Ovary (tissue), 9 donors: Measurements from ENCODE around the gene TINAG. TPM values are rescaled to one million over a fixed set of nuclear protein-coding genes. Genes with fewer than 3 reads are reported as not detected.

Source experiments
- DNase-seq, 5 donors: peaks; one replicate each; pipeline ENCODE4 v3.0.0-alpha.2; 2019 to 2020
- H3K27ac ChIP-seq, 2 donors: fragments of 200-600 bp; one replicate each; pipeline versions ENCODE4 v1.5.1 to v1.8.0; 2019 to 2022
- H3K27me3 ChIP-seq: fragments of 200-600 bp; one replicate; pipeline ENCODE4 v1.8.0; 2022
- H3K36me3 ChIP-seq: fragments of 200-600 bp; sonication (generic); one replicate; pipeline ENCODE4 v1.5.1; 2019
- H3K4me1 ChIP-seq: one replicate; pipeline ENCODE4 v1.8.1; 2013; ENCODE audit warnings: mild to moderate bottlenecking, moderate library complexity; ENCODE audit not compliant: insufficient read depth
- H3K4me3 ChIP-seq: fragments of 200-600 bp; sonication (generic); one replicate; pipeline ENCODE4 v1.5.1; 2017
- H3K9me3 ChIP-seq, 2 donors: fragments of 200-600 bp in 1 of 2; sonication (generic) in 1 of 2; one replicate each; pipeline versions ENCODE4 v1.5.1 to v1.8.1; 2013 to 2019; ENCODE audit warnings: mild to moderate bottlenecking in 1 of 2, moderate library complexity in 1 of 2
- EP300 ChIP-seq: sonication (generic); formaldehyde crosslinking; IDR thresholded peaks from one replicate; pipeline ENCODE4 v1.6.1; 2017; ENCODE audit warnings: antibody characterized with exemption
- POLR2A ChIP-seq: fragments of 450-650 bp; IDR thresholded peaks from one replicate; pipeline ENCODE4 v1.6.1; 2017; ENCODE audit warnings: antibody characterized with exemption, mild to moderate bottlenecking, moderate library complexity
- WGBS, 3 donors: extraction: QIAGEN DNeasy Blood & Tissue Kit in 1 of 3; methylation state at CpG; one replicate each; pipeline versions ENCODE4 v1.1.5 to v1.1.7; 2013 to 2017; 5-methylcytosine and 5-hydroxymethylcytosine counted together
- intact Hi-C, 4 donors: fragments of 100-400 bp; cut with DNase I; formaldehyde crosslinking; loops; one replicate each; pipeline versions ENCODE4 v1.11.0 to v1.15.1; 2022 to 2023
- polyA plus RNA-seq, 2 donors: library from polyadenylated mRNA; stranded (reverse); fragments of 200-250 nt in 1 of 2; fragments of 350-450 nt in 1 of 2; fragmentation: Illumina TruSeq in 1 of 2; extraction: RNeasy Lipid Tissue Mini Kit (QIAGEN cat#74804) in 1 of 2; gene quantifications; one replicate each; pipeline ENCODE4 v1.2.3, GENCODE V29; 2013 to 2014
- total RNA-seq, 7 donors: library from RNA; depleted of rRNA in 2 of 7; stranded (reverse); fragments of >200 nt in 2 of 7; fragmentation: NEBNext Ultra II Directional in 3 of 7; extraction: Animal tissue kit (Norgen Biotek cat#: 25700) in 3 of 7; gene quantifications; one replicate each; pipeline versions ENCODE4 v1.1.0 to v1.2.4, GENCODE V29; 2016 to 2023
- TF ChIP-seq, protein P1 (sequence below), 3 donors: fragments of 450-650 bp in 2 of 3; fragments of 200-600 bp in 1 of 3; IDR thresholded peaks; one replicate each; pipeline versions ENCODE4 v1.5.1 to v1.8.0; 2016 to 2022; ENCODE audit warnings: antibody characterized with exemption in 3 of 3, mild to moderate bottlenecking in 1 of 3
- donor health status: DM: no; HTN: no; CAD: no; lungs with moderate emphysema.
- donor health status: DM: no; HTN: no; CAD: no.
- donor health status: Bipolar disorder and iron deficiency.
- donor health status: DM: yes; HTN: yes; CAD: no.
- donor health status: DM: no; HTN: no; CAD: no.
- donor health status: DM: yes; HTN: yes; CAD: no.

The TINAG gene
- total and polyA plus RNA-seq, 9 donors, result not detected

DNA sequence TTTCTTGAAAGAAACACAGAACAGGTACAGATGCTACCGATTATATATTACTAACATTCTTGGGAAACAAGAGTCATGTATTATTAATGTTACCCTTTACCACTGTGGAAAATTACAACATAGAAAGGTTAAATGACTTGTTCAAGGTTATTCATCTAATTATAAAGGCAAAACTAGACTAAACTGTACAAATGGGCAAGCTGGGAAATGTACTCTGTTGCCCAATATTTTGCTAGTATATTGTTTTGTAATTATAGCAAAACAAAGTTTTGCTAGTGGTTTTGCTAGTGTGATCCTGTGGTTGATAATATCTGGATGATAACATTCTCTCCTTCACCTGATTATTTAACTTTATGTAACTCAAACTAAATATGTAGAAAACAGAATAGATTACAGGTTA is 96.5 kb downstream of the TINAG start:
- no peak for DNase-seq
- Histone ChIP-seq H3K4me1 (no peaks in the 10 kb centered on the region), H3K9me3 (no peaks in the 10 kb centered on the region), H3K27me3 (no peaks in the 10 kb centered on the region), H3K27ac (no peak overlapping the region), H3K4me3 (no peak overlapping the region), H3K36me3 (no peaks in the 10 kb centered on the region)
- intact Hi-C loops, result no loop called here
- WGBS, 3 donors, result 45 to 56% (median 51%) methylated on average over 1 of the region's 1 CpG
- TF ChIP-seq EP300, result no peak
- TF ChIP-seq POLR2A, result no peak
- TF ChIP-seq, protein P1, sequence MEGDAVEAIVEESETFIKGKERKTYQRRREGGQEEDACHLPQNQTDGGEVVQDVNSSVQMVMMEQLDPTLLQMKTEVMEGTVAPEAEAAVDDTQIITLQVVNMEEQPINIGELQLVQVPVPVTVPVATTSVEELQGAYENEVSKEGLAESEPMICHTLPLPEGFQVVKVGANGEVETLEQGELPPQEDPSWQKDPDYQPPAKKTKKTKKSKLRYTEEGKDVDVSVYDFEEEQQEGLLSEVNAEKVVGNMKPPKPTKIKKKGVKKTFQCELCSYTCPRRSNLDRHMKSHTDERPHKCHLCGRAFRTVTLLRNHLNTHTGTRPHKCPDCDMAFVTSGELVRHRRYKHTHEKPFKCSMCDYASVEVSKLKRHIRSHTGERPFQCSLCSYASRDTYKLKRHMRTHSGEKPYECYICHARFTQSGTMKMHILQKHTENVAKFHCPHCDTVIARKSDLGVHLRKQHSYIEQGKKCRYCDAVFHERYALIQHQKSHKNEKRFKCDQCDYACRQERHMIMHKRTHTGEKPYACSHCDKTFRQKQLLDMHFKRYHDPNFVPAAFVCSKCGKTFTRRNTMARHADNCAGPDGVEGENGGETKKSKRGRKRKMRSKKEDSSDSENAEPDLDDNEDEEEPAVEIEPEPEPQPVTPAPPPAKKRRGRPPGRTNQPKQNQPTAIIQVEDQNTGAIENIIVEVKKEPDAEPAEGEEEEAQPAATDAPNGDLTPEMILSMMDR (IDR thresholded peaks at IDR 0.05), result no peak

DNA sequence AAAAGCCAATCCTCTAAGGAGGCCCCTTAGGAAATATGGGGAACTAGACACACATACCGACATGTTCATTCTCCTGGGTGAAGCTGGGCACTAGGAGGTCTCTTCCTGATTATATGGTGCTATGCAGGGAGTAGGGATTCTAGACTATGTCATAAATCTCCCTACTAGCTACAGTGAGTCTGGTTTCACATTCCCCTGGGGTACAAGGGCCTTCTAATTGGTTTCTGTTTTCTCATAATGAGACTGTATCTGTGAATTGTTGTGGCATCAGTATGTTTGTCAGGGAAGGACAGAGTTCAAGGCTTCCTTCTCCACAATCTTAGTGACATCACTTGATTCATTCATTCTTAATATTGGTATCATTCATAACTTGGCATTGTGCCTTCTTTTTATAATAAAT is 103.5 kb downstream of the TINAG start:
- WGBS, 3 donors, result 19 to 44% (median 38%) methylated on average over 1 of the region's 1 CpG
- intact Hi-C loops, result no loop called here
- Histone ChIP-seq H3K4me1 (no peaks in the 10 kb centered on the region), H3K9me3 (no peaks in the 10 kb centered on the region), H3K27ac (no peak overlapping the region), H3K27me3 (no peaks in the 10 kb centered on the region), H3K4me3 (no peak overlapping the region), H3K36me3 (no peaks in the 10 kb centered on the region)
- no peak for DNase-seq
- no peak for TF ChIP-seq EP300
- TF ChIP-seq, protein P1 (IDR thresholded peaks at IDR 0.05), result no peak
- no peak for TF ChIP-seq POLR2A

DNA sequence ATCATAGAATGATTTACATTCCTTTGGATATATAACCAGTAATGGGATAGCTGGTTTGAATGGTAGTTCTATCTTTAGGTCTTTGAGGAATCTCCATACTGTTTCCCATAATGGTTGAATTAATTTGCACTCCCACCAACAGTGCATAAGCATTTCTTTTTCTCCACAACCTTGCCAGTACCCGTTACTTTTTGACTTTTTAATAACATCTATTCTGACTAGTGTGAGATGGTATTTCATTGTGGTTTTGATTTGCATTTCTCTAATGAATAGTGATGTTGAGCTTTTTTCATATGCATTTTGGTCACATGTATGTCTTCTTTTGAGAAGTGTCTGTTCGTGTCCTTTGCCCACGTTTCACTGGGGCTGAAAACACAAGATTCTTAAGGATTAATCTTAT is 107.3 kb downstream of the TINAG start:
- Histone ChIP-seq H3K27ac (no peak overlapping the region), H3K27me3 (no peaks in the 10 kb centered on the region), H3K9me3 (no peaks in the 10 kb centered on the region), H3K4me1 (no peaks in the 10 kb centered on the region), H3K36me3 (no peaks in the 10 kb centered on the region), H3K4me3 (no peak overlapping the region)
- WGBS, 3 donors, result 71 to 84% (median 74%) methylated on average over 3 of the region's 3 CpGs
- DNase-seq, result no peak
- TF ChIP-seq, protein P1 (IDR thresholded peaks at IDR 0.05), result no peak
- intact Hi-C loops, result no loop called here

DNA sequence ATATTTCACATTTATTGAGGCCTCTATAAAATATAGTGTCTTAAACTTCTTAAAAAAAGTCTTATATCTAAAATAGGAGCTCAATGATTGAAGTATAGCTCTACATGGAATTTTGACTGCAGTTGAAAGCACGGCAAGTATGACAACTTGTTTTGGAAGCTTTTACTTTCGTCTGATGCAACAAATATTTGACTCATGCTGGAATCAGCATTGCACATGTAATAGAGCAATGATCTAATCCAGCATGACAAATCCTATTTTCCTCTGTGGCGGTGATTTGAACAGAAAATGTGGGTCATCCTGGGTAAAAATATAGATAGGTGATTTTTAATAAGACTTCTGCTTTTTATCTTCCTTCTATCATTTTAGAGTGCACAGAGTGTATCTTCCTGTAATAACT is 111.6 kb downstream of the TINAG start:
- no peaks in the 10 kb centered on the region for H3K9me3 ChIP-seq
- H3K27ac ChIP-seq, result no peak overlapping the region
- no peak overlapping the region for H3K4me3 ChIP-seq
- no peaks in the 10 kb centered on the region for H3K27me3 ChIP-seq
- TF ChIP-seq EP300 (no peak), POLR2A (no peak)
- TF ChIP-seq, protein P1 (IDR thresholded peaks at IDR 0.05), result no peak
- no peaks in the 10 kb centered on the region for H3K4me1 ChIP-seq
- intact Hi-C loops, result no loop called here
- no peak for DNase-seq
- WGBS, 3 donors, result 72 to 77% (median 73%) methylated on average over 3 of the region's 3 CpGs
- no peaks in the 10 kb centered on the region for H3K36me3 ChIP-seq

DNA sequence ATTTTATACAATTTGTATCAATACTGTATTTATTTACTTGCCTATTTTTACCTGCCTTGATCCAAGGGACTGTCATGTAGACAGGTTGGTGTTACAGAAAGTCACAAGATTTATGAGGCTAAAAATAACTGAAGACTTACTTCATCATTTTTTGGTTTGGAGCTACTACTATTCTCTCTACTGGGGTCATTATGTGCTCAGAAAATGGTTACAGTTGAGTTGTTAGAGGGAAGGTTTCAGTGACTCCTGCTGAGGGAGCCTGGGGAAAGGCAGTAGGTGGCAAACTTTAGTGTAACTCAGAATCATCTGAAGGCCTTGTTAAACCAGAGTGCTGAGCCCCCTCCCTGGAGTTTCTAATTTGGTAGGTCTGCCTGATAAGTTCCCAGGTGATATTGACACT is 118.8 kb downstream of the TINAG start:
- intact Hi-C loops, result no loop called here
- H3K9me3 ChIP-seq, result no peaks in the 10 kb centered on the region
- H3K27ac ChIP-seq, result no peak overlapping the region

More for the DNA sequence above, 118.8 kb downstream of the TINAG start:
- Histone ChIP-seq H3K36me3 (no peaks in the 10 kb centered on the region), H3K27me3 (no peaks in the 10 kb centered on the region), H3K4me1 (no peaks in the 10 kb centered on the region), H3K4me3 (no peak overlapping the region)
- DNase-seq, result no peak
- TF ChIP-seq EP300, result no peak
